IPS-NIHi7 (cell line): ENCODE data around the gene RGMA.
"Not testable (repeated sequence)": the region's sequence is repeated elsewhere in the genome, so short reads cannot be mapped to it uniquely, and the experiment has no call there.

Source experiments
- DNase-seq: peaks from one replicate; pipeline ENCODE4 v3.0.0; 2012; ENCODE audit warnings: mixed read lengths; ENCODE audit errors: extremely low spot score

RGMA gene

GRCh38 chr15:93066834-93067648 is 22.0 kb downstream of the RGMA start:
- DNase-seq, result no peak

- no peak for DNase-seq
Observed at GRCh38 chr15:93066224-93066681, 22.8 kb downstream of the RGMA start.

DNA sequence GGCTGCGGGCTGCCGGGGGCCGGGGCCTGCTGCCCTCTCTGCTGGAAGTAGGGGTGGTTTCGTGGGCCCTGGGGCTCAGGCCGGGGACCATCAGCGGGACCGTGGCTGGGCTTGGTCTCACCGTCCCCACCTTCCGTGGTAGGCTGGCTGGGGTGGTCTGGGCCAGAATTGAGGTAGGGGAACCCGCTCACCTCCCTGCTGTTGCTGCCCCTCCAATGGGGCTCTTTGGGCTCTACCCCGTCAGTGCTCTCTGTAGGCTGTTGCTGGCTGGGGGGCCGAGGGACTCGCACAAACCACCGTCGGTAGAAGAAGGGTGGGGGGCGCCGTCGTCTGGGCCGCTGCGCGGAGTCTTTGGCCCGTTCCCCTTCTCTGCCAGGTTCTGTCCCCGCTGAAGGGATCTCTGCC is 23.4 kb downstream of the RGMA start:
- no peak for DNase-seq

- no peak for DNase-seq
Observed at GRCh38 chr15:93063796-93064690, 25.0 kb downstream of the RGMA start.

DNA sequence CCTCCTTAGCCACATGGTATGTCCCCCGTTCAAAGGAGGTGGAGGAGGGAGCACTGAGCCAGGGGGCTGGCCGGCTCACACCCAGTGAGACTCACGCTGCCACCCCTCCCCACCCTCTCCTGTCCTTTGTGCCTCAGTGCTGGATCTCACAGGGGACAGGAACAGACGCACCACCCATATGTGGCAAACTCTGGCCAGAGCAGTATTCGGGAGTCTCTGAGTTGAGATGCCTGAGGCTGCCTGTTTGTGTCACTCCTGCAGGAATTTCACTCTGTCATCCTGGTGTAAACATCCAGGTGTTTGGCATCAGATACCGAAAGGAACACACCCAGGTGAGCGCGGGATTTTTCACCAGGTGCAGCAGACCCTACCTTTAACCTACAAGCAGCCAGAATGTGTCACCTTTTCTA is 25.7 kb downstream of the RGMA start:
- no peak for DNase-seq

- not testable (repeated sequence) for DNase-seq
Observed at GRCh38 chr15:93062628-93063261, 26.3 kb downstream of the RGMA start.

DNA sequence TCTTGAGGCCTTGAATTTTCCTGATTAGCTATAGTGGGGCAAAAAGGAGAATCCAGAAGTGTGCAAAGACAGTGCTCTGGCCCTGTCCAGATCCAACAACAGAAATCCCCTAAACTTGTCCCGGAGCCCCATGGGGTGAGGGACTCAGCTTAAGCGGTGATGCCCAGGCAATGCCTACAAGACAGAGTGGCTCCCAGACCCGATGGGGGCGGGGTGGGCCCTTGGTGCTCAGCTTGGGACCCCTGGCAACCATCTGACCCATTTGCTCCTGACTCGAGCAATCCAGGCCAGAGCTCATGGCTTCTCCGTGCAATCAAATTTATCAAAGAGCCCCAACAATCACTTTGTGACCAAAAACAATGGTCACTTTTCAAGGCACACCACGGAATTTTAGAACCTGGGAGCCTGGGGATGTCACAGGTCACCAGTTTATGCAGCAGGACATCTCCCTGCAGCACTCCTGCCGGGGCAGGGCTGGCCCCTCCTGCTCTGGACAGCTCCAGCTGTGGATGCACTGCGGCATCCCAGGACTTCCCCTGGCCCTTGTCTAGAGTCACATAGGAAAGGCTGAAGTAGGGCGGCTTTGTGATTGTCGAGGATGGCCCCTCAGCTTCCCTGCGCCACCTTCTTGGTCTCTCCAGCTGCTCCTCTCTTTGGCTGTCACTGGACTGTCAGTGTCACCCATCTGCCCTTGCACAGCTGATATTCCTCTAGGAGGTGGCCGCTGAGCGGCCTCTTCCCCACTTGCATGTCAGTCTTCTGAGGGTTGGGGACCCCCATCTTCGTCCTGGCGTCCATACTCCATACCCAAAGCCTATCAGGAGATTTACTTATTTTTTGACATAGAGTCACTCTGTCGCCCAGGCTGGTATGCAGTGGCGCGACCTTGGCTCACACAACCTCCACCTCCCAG is 28.4 kb downstream of the RGMA start:
- DNase-seq, result no peak

DNA sequence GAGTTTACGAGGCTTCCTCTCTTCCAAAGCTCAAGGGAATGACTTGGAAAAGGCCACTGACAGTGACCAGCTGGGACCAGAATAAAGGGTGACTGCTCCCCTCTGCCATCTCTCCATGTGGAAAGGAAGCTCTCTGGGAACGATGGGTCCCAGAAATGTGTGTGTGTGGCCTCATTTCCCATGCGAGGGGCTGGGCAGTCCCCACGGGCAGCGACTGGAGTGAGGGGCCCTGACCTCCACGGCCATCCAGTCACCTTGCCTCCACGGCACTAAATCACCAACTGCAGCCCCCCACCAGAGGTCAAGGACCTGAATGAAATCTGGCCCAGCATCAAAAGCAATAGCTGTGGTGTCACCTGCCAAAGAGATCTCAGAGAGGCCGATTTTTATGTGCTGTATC is 29.6 kb downstream of the RGMA start:
- DNase-seq, result no peak

DNA sequence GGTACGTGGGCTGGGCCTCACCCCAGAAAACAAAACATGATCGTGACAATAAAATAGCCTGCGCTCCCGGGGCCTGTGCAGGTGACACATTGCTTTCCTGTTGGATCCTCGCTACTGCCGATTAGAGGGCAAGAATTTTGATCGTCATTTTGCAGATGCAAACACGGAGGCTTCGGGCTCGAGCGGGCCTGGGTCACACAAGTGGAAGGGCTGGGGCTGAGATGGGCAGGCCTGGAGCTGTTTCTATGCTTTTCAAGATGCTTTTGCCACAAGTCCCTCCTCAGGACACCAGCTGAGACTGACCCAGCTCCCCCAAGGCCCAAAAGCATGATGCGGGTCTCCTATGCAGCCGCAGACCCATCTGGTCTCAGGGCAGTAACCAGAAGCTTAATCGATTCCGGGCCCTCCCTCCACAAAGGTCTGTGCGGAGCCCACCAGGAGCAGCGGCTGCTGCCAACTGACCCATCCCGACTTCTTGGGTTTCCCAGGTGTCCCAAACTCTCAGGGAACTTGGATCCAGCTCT is 30.0 kb downstream of the RGMA start:
- no peak for DNase-seq

GRCh38 chr15:93058128-93058527 is 30.9 kb downstream of the RGMA start:
- DNase-seq, result no peak

GRCh38 chr15:93057618-93058017 is 31.4 kb downstream of the RGMA start:
- DNase-seq, result no peak

DNA sequence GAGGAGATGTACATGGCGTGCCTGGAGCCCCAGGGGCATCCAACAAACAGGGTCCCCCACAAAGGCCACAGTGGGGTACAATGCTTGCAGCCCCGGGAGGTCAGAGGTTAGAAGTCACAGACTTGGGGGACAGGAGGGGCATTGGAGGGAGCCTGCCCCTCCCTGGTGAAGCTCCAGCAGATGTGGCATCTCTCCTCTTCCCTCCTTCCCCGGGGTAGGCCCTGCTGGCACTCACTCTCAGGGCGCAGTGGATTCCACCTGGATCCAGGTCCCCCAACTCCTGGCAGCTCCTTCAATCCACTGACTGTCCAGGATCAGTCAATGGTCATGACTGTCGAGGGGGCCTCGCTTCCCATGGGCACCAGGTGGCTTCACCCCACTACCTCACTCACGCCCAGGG is 32.2 kb downstream of the RGMA start:
- no peak for DNase-seq

DNA sequence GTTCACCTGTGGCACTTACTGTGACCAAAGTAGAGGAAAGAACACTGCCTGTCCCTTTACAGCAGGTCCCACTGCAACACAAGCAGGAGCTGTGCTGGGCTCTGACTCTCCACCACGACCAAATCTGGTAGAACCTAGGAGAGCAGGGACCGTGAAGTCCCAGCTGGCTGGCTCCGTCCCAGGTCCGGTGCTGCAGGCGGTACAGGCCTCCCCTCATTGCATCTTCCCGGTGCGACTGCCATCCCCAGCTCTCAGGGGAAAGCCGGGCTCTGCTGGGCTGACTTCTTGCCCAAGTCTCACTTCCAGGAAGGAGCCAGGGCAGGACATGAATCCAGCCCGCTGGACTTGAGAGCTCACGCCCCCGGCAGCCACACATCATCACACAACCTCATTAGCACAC is 33.8 kb downstream of the RGMA start:
- no peak for DNase-seq

DNA sequence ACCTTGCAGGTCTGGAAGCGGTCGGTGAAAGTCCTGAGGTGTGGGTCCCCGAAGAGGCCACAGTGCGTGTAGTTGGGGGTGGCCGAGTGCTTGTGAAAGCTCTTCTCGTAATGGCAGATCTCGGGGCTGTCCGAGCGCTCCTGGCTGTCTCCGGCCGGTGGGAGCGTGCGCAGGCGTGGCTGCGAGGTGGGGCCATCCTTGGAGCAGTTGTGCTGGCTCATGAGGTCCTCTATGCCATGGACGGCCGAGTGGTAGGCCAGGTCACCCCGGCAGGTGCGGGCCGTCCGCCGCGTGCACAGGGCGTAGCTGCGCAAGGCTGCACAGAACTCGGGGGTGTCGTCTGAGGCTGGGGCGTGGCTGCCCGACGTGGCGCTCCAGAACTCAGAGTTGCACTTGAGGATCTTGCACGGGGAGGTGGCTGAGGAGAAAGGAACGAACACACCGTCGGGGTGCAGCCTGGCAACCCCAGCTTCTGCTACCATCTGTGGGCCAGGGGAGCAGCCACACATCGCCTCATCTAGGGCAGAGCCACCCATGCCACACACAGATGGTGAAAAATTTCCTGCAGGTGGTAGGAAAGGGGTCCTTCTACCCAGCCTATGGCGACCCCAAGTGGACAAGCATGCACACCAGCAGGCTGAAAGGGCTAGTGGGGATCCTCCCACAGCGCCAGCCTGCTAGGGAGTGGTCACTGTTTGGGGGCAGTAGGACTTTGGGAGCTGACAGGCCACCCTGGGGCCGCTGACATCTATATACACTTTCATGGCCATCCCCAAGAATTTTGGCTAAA is 36.7 kb downstream of the RGMA start:
- no peak for DNase-seq

DNA sequence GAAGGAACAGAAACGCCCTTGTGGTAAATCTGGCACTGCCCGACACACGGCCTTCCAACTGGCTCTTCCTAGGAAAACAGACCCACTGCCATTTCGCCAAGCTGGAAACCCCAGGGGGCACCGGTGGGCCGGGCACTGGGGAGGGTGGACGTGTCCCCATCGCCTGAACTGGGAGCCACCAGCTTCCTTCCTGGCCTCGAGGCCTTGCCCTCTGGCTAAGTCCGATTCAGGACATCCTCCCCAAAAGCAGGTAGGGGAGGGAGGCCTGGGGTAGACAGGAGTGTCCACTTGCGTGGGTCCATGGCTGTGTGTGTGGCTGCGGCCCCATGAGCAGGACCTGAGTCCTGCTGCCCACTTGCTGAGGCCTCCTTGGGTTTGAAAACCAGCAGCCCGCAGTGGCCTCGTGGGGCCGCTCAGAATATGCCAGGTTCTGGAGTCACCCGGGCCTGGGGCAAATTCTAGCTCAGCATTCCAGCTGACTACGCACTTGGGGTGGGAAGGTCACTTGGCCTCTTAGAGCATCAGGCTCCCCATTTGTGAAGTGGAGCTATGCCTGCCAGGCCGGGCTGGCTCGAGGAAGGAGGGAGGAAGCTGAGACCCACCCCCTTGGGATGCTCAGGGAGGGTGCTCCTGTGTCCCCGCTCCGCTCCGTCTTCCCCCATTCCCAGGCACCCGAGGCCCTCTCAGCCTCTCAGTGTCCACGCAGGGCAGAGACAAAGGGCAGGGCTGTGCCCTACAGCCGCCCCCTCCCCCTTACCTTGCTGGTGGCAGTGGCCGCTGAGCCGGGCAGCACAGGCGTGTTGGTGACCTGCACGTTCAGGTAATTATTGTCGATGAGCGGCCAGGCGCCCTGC is 37.5 kb downstream of the RGMA start:
- DNase-seq, result no peak

DNA sequence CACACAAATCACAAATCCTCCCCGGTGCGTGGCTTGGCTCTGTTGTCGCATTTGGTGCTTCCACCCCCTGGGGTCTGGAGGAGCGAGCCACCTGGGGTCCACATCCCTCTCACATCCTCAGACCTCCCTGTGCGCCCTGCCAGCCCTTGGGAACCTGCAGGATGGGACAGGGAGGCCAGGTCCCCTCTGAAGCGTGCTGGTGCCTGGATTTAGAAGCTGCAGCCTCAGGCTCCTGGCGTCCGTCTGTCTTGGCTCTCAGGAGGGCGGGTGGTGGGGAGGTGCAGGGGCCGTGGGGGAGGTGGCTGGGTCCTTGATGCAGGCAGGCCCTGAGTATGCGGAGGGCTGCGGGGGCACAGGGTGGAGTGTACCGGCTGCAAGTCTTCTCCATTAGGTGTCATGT is 38.4 kb downstream of the RGMA start:
- DNase-seq, result no peak

- DNase-seq, result no peak
Observed at GRCh38 chr15:93049914-93050578, 39.0 kb downstream of the RGMA start.

- no peak for DNase-seq
Observed at GRCh38 chr15:93049233-93049632, 39.8 kb downstream of the RGMA start.

- DNase-seq, result no peak
Observed at GRCh38 chr15:93048759-93049161, 40.3 kb downstream of the RGMA start.
